GM19351 (cell line): ENCODE measurements around the gene OR10A2.
"Not testable (repeated sequence)": the region's sequence is repeated elsewhere in the genome, so short reads cannot be mapped to it uniquely, and the experiment has no call there.

Experiments used
- ATAC-seq: cut with Tn5 transposase; IDR thresholded peaks from one replicate; pipeline ENCODE4 v1.9.1; 2021; ENCODE audit warnings: mild to moderate bottlenecking, moderate library complexity; ENCODE audit not compliant: unreplicated experiment

The OR10A2 gene, protein sequence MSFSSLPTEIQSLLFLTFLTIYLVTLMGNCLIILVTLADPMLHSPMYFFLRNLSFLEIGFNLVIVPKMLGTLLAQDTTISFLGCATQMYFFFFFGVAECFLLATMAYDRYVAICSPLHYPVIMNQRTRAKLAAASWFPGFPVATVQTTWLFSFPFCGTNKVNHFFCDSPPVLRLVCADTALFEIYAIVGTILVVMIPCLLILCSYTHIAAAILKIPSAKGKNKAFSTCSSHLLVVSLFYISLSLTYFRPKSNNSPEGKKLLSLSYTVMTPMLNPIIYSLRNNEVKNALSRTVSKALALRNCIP

DNA sequence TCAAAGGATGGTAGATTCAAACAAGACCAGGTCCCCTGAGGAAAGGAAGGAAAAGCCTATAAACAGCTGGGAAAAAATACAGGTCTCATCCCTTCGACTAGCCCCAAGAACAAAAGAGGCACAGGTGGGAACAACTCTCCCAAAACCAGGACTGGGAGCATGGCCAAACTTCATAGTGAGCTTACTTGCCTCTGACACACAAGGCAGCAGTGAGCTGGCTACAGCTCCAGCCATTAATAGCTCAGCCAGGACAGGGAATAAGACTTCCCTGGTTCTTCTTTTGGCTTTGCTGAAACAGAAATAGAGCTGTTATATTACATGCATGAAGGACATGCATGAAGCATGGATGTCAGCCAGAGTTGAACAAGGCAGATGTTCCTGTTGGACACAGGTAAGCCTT is at the start of gene OR10A2:
Gene OR10A2, plus strand, starts transcription at position 97 of the 400 bp plus-strand sequence. CDS start 6,698 bp downstream, outside the sequence.
- ATAC-seq, result no peak

DNA sequence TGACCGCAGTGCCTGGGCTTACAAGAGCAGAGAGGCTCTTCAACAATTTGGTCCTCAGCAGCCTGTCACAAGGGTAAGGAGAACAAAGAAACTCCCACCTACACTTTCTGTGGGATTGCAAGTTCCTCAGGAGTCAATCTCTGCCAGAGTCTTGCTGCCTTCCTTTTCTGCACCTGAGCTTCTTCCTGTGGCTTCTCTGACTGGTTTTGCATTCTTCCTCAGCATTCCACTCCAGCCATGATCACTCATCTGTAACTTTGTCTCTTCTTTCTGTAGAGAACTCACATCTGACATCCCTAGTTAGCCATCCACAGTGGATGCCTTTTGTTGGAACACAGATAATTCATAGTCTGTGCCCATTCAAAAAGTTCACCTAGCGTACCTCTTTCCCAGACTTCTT is 49.2 kb upstream of the OR10A2 start:
- no peak for ATAC-seq

DNA sequence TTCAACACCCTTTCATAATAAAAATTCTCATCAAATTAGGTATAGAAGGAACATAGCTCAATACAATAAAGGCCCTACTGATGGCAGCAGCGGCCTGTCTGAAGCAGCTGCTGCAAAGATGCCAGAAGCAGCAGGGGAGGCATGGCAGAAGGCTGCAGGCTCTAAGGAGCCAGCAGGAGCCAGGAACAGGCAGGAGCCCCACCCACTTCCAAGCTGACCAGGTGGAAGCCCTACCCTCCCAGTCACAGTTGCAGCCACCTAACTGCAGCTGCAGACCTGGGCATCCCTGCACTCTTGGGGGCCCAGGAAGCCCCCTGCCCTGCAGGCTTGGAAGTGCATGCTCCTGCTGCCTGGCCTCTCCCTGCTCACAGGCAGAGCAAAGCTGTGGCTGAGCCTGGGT is 45.2 kb upstream of the OR10A2 start:
- ATAC-seq, result no peak

DNA sequence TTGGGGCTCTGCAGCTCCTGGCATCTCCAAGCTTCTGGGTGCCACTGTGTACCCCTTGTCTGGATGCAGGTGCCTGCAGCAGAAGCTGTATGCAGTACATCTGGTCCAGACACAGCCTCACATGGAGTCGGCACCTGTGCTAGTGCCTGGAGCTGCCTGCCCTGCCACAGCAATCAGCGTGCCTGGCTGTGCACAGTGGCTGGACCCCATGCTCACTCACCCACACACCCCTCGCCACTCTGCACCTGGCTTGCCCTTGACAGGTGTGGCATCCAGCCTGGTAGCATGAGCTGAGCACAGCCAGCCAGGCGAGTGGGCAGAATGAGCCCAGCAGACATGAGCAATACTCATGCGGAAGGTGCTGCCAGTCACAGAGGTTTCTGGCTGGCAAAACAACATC is 43.9 kb upstream of the OR10A2 start:
- no peak for ATAC-seq

DNA sequence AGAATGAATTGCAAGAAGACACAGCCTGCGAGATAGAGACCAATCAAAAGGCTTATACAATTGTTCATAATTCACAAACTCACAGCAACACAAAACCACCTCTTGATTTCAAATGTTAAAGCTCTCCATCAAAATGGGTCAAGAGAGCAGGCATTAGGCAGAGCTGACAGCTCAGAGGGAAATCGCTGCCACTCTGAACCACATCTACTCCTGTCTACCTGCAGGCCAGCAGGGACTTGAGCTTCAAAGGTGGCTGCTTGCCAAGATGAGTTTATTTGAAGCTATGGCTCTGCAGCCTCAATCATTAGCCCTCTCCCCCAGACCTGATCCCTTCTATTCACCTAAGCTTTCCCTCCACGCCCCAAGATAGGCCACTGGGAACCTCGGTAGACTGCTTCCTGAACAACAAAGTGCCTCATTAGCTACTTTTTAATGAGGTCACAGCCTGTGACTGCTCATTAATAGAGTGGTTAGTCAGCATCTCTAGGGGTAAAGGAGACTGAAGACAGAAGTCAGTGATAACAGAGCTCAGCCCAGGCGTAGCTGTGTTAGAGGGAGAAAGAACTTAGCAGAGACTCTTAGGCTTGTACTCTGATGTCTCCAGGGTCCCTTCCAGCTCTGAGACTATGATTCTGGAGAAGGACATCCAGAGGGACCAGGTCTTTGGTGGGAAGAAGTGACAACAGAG is 38.6 kb upstream of the OR10A2 start:
- ATAC-seq, result no peak

DNA sequence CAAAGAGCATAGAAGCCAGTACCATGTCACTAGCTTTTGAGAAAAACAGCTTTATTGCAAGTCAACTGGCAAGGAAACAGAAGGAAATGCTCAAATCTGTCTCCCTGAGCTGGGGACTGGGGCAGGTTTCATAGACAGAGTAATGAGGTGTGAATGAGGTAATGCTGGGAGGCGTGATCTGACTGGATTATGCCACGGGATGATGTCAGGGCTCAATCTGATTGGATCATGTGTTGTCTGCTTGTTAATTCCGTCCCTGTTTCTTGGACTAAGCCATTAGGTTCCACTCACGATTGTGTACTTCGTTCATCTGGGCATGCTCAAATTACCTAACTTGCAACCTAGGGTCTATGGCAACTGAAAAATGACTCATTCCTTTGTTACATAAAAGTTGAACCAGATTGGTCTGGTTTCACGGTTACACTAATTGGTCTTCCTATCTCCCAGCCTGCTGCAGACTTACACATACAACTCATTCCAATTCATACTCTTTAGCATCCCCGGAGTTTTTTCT is 37.6 kb upstream of the OR10A2 start:
- no peak for ATAC-seq

DNA sequence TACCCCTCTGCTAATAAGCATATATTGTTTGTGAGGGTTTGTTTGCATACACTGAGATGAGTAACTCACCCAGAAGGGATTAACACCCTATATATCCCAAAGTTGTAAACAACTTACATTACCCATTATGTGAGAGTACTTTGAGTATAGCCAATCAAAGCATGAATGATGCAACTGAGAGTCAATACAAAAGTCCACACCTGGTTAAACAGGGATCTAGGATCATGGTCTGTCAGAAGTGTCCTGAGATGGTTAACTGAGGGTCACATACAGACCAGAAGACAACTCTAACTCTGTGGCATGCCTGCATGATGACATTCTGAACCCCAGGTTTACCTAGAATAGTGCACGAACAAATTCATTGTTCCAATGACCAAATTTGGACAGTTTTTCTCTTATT is 34.8 kb upstream of the OR10A2 start:
- ATAC-seq, result no peak

DNA sequence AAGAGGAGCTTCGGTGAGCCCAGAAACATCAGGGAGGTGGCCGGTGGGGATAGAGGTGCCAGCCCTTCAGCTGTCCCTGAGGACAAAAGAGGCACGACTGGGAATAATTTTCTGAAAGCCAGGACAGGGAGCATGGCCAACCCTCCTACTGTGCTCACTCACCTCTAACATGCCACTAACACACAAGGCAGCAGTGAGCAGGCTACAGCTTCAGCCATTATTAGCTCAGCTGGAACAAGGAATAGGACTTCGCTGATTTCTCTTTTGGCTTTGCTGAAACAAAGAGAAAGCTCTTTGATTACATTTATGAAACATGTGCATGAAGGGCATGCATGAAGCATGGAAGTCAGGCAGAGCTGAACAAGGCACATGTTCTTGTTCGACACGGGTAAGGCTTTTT is 29.5 kb upstream of the OR10A2 start:
- no peak for ATAC-seq

DNA sequence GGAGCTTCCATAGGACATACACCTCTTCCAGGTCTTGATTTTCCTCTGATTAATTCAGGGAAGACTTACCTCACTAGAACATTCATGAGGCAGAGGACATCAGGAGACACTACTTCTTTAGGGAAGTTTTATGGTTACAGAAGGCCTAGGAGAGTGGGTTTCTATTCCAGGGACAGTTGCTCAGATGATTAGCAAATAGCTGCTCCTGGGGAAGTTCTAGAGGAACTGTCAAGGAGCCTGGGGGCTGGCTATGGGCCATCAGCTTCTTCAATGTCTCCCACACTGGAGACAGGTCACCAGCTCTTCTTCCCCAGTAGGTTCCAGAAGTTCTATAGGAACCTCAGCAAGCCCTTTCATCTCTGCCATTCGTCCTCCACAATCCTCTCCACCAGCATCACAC is 28.8 kb upstream of the OR10A2 start:
- ATAC-seq, result no peak

DNA sequence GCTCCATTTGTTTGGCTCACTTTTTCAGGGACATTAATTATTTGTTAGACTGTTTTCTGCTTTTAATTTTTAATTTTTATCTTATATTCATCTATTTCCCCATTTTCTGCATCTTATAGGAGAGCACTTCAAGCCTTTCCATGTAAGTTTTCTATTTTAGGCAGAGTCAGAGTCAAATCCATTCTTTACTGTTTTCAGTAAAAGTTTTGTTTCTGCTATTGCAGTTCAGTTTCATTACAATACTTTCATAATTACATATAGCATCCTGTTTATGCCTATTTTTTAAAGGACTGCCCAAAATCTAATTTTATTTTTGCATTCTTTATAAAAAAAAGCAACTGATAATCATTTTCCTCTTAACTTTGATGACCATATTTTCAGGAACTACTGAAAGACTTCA is 21.2 kb upstream of the OR10A2 start:
- peak; percentile 74 for ATAC-seq

DNA sequence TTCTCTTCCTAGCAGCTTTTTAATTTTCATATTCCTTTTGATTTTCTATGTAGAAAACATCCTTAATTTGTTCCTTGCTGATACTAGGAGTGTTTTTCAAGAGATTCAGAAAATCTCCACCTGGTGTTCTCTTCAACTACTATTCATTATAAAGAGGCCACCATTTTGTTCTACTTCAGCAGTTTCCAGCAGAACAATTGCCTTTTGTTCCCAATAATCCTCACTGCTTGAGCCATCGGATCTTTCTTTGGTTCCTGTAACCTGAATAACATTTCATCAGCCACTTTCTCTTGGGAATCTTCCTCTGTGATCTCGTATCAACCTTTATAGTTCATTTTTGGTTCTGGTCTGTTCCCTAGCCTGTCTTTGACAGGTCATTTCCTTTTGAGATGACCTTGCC is 19.2 kb upstream of the OR10A2 start:
- no peak for ATAC-seq

DNA sequence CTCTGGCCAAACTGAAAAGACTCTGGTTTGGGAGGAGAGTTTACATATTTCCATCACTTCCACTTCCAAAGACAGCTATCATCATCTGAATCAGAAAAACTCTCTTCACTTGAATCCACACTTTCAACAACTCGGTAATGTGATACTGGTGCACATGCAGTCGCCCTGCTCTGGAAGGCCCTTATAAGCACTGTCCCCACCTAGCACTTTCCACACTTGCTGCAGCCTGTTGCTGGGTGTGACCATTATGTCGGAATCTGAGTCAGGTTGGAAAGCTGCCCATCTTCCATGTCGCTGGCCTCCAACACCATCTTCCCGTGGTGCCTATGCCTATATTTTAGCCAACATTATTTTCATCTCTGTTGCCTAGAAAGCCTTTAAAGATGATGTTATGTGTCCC is 18.5 kb upstream of the OR10A2 start:
- no peak for ATAC-seq

DNA sequence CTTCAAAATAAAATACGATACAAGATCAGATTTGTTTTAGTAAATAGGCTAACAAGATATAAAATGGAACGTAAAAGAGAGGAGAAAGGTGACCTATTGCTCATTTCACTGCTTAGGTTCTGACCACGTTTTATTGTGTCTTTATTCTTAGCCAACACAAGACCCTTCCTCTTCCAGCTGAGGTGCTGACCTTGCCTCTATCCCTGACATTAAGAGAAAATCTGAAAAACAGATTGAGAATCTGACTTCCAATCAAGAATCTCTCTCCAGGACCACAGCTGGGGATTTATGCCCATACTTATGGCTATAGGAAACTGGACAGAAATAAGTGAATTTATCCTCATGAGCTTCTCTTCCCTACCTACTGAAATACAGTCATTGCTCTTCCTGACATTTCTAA is 17.5 kb upstream of the OR10A2 start, which contains the start of gene OR10A5:
Gene OR10A5, plus strand, starts transcription at position 301 of the 400 bp plus-strand sequence. Its CDS starts 0 bp downstream, at position 301.
- ATAC-seq, result no peak

DNA sequence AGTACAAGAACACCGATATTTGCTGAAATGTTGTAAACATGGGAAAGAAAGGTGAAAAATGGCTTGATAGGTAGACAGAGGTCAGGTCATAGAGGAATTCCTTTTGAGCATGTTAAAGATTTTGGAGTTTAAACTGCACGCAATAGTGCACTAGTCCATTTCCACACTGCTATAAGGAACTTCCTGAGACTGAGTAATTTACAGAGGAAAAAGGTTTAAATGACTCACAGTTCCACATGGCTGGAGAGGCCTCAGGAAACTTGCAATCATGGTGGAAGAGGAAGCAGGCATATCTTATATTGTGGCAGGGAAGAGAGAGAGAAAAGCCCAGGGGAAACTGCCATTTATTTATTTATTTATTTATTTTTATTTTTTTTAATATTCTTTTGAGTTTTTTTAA is 12.3 kb upstream of the OR10A2 start:
- ATAC-seq, result no peak

DNA sequence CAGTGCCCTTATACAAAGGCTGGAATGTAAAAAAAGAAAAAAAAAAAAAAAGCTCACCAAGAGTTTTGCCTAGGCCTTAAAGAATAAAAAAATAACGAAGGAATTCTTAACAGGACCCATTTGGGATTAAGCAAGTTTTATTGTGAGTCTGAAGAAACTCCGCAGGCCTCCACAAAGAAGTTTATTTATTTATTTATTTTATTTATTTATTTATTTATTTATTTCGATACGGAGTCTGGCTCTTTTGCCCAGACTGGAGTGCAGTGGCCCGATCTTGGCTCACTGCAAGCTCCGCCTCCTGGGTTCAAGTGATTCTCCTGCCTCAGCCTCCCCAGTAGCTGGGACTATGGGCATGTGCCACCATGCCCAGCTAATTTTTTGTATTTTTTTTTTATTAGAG is 8.1 kb upstream of the OR10A2 start:
- ATAC-seq, result not testable (repeated sequence)

DNA sequence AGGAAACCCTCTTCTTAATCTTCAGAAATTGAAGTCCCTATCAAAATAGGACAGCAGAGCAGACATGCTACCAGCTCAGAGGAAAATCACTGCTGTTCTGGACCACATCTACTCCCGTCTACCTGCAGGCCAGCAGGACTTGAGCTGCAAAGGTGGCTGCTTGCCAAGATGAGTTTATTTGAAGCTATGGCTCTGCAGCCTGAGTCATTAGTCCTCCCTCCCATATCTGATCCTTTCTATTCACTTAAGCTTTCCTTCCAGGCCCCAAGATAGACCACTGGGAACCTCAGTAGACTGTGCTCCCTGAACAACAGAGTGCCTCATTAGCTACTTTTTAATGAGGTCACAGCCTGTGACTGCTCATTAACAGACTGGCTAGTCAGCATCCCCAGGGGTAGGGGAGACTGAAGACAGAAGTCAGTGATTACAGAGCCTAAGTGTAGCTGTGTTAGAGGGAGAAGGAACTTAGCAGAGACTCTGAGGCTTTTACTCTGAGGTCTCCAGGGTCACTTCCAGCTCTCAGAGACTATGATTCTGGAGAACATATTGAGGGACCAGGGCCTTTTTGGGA is 6.8 kb upstream of the OR10A2 start:
- ATAC-seq, result no peak

DNA sequence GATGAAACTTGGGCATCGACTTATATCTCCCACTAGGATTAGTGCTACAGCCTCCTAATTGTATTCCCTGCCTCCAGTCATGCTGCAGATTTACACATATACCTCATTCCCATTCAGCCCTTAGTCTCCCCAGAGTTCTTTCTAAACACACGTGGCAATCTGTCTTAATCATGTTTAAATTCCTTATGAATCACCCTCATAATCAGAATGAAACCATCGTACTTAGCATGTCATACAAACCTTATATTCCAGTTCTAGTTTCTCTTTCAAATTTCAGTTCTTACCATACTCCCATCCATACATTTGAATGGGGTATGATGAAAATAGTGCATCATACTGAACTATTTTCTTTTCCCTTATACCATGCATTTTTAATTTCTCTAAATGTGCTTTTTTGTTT is 6.0 kb upstream of the OR10A2 start:
- peak; percentile 93 for ATAC-seq

DNA sequence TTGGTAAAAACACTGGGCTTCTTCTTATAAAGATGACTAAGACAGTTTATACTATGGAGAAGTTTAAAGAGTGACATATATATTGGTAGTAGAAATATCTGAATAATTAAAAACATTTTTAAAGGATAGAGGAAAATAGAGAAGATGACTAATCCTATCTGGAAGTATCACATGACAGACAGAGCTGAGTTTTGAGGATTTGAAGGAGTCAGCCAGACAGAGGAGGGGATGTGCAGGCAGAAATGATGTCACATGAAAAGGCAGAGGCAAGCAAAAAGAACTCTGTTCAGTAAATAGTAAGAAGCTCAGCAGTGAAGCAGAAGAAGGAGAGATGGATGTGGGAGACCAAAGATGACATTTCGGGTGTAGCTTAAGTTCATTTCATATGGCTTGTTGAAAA is 1.6 kb downstream of the OR10A2 start:
- ATAC-seq, result no peak

DNA sequence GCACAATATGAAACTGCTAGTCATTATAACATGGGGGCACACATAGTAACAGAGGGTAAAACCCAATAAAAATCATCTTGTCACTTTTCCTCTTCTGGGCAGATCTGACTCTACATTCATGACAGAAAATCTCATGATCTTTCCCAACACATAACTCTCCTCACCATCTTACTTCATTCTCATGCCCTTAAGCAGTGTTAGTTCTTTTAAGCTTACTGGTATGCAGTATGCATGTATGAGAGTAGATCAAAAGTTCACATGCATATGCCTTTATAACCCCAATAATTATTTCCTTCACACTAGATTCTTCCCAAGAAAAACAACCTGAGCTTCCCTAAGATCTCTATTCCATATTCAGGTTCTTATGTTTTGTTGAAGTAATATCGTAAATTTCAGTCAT is 8.4 kb downstream of the OR10A2 start:
- no peak for ATAC-seq

DNA sequence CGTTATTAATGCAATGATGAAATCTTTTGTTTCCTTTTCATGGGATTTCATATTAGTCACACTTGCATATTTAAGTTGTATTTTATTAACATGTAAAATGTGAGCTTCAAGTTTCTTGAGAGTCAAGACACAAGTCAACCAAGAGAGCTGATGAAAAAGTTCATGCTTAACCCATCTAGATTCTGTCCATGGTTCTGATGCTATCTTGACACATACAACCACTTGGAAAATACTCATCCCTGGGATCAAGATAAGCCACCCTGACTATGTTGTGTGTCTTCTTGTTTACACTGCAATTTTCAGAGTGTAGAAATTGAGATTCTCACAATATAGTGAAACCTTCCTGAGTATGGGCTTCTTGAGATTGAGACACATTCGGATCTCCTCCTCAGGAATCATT is 12.9 kb downstream of the OR10A2 start:
- no peak for ATAC-seq

DNA sequence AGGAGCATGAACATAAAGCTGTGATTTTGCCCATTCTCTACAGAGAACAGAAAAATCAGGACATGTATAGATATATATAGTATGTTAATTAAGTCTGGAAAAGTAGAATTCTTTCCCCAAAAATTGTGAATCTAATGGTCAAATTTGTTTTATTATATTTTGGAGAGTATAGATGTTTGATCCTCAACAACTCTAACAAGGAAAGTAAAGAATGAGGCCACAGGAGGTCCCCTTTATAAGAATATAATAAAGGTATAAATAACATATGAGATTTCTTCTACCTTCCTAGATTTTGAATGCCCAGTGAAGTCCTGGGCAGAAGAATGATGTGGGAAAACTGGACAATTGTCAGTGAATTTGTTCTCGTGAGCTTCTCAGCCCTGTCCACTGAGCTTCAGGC is 13.5 kb downstream of the OR10A2 start, which contains the start of gene OR10A4:
Gene OR10A4, plus strand, starts transcription at position 301 of the 400 bp plus-strand sequence. Its CDS starts 23 bp downstream, at position 324.
- no peak for ATAC-seq

DNA sequence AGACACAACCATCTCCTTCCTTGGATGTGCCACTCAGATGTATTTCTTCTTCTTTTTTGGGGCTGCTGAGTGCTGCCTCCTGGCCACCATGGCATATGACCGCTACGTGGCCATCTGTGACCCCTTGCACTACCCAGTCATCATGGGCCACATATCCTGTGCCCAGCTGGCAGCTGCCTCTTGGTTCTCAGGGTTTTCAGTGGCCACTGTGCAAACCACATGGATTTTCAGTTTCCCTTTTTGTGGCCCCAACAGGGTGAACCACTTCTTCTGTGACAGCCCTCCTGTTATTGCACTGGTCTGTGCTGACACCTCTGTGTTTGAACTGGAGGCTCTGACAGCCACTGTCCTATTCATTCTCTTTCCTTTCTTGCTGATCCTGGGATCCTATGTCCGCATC is 14.1 kb downstream of the OR10A2 start:
- ATAC-seq, result no peak
